NCI-H82 treated with DMSO at 0.1 percent for 48 hours (cell line): ENCODE data around the gene RAP2B.

Experiments
- DNase-seq: peaks from one replicate; lab custom pipeline; 2025; ENCODE audit not compliant: unreplicated experiment; lab: John Stamatoyannopoulos, UW

RAP2B gene

DNA sequence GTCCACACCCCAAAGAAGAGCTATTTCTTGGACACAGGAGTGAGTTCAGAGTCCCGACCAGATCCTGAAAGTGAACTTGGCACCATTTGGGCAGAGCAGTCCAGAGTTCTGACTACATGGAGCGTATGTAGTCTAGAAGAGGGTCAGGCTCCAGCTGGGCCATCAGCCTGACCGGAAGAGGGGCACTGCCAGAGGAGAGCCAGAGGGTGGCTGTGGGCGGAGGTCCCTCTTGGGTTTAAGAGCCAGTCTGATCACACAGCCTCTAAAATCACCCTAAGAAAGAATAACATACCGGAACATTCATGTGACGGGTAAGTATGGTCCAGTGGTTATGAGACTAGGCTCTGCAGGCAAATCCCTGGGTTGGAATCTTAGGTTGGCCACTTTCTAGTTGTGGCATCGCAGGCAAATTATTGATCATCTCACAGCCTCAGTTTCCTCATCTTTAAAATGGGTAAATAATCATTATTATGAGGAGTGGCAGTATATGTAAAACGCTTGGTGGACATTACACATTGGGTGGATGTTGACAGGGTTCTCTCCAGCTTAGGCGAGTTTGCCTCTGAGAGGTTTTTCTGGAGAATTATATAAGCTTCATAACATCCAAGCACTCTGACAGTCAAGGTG, 2.1 kb upstream of the RAP2B start:
- DNase-seq, result no peak

GRCh38 chr3:153160451-153161137, 1.4 kb upstream of the RAP2B start:
- peak; percentile 60 for DNase-seq

DNA sequence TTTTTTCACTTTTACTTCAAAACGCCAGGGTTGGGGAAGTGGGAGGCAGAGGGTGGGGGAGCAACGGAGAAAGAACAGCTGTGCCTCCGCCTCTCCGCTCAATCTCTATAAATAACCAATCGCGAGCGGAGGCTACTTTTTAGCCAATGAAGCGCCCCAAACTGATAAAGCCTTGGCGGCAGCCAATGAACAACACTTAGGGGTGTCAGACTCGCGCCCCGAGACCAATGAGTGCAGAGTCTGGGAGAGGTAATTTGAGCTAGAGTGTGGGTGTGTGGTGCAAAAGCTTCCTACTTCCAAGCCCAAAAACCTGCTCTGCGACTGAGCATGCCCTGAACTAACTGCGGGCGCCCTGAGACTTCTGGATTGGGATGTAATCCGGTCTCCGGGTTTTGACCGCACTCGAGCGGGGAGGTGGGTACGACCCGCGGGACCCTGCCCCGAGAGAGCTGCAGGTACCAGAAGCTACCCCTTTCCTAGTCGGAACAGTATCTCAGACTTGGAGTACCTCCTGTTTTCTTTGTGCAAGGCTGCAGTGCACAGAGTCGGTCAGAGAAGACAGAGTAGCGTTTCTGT, 800 bp upstream of the RAP2B start:
- DNase-seq, result peak; percentile 100

DNA sequence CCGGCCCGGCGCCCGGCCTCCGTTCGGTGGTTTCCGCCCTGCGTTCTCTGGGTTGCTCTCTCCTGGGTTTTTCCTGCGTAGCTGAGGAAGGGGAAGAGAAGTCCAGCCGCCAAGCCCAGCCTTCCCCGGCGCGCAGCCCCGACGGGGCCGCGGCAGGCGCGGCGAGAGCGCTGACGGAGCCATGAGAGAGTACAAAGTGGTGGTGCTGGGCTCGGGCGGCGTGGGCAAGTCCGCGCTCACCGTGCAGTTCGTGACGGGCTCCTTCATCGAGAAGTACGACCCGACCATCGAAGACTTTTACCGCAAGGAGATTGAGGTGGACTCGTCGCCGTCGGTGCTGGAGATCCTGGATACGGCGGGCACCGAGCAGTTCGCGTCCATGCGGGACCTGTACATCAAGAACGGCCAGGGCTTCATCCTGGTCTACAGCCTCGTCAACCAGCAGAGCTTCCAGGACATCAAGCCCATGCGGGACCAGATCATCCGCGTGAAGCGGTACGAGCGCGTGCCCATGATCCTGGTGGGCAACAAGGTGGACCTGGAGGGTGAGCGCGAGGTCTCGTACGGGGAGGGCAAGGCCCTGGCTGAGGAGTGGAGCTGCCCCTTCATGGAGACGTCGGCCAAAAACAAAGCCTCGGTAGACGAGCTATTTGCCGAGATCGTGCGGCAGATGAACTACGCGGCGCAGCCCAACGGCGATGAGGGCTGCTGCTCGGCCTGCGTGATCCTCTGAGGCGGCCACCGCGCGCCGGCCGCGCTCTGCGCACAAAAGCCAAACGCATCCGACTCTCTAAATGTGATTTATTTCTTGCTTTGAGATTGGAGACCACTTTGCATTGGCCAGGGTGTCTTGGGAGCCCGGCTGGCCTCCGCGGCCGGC, 727 bp downstream of the RAP2B start:
- DNase-seq, result no peak

DNA sequence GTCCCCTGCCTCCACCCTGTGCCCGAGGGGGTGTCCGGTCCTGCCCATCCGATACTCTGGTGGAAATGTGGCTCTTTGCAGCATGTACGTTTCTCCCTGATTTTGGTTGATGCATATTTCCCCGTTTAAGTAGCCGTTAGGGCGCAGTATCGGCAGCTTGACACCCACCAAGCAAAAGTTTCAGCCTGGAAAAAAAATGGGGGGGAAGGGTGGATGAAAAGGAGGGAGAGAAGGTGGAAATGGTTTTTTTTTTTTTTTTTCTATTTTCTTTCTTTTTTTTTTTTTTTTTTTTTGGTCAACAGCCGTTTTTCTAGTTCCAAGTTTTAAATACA, 1.3 kb downstream of the RAP2B start:
- DNase-seq, result no peak

DNA sequence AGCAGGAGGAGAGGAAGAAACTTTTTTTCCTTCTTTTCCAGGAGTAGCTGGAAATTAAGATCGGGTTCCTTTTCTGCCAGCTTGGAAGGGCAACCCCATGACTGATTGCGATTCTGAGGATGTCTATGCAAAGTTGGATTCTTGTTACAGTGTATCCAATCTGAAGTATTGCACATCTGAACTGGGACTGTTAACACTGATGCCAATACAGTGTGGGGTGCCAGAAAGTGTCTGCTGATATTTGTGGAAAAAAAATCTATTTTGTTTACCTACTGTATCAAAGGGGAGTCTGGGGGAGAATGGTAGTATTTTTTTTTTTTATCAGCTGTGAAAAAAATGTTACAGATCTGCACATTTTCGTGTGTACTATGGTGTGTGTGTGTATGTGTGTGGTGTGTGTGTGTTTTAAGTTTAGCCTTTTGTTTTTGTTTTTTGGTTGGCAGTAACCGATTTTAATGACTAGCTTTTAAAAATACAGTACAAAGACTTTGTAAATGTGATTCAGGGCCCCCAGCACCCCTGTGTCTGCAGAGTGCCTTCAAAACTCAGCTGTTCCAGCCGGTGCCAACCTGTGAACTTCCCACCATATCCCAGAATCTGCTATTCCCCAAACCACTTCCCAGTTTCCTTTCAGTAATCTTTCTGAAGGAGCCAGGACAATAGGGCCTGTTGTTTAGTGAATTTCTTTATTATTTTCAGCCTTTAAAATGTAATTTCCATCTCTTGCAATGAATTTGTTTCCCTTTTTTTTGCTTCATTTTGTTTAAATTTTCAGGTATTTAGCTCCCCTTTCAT, 1.9 kb downstream of the RAP2B start:
- DNase-seq, result no peak

- DNase-seq, result peak; percentile 20
Measured at GRCh38 chr3:153165261-153165681, 3.2 kb downstream of the RAP2B start.

GRCh38 chr3:153166206-153166605, 4.2 kb downstream of the RAP2B start:
- no peak for DNase-seq

- DNase-seq, result no peak
Measured at GRCh38 chr3:153166796-153167195, 4.8 kb downstream of the RAP2B start.

- DNase-seq, result no peak
Measured at GRCh38 chr3:153169793-153170383, 7.9 kb downstream of the RAP2B start.

DNA sequence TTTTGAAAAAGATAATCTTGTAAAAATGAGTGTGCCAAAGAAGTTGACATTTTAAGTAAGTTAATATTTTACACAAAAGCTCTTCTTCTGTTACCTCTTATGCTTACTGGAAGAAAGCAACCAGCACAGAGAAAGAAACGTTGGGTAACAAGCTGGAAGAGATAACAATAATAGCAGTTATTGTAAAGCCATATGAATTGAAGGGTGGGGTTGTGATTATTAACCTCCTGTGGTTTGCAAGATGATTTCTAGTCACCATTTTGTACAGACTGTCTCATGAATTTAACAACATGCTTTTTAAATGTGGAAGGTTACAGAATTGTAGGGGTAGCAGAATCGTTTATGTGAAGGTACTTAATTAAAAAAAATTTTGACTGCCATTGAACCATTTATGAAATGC, 9.2 kb downstream of the RAP2B start:
- DNase-seq, result no peak

GRCh38 chr3:153171918-153172317, 9.9 kb downstream of the RAP2B start:
- no peak for DNase-seq

DNA sequence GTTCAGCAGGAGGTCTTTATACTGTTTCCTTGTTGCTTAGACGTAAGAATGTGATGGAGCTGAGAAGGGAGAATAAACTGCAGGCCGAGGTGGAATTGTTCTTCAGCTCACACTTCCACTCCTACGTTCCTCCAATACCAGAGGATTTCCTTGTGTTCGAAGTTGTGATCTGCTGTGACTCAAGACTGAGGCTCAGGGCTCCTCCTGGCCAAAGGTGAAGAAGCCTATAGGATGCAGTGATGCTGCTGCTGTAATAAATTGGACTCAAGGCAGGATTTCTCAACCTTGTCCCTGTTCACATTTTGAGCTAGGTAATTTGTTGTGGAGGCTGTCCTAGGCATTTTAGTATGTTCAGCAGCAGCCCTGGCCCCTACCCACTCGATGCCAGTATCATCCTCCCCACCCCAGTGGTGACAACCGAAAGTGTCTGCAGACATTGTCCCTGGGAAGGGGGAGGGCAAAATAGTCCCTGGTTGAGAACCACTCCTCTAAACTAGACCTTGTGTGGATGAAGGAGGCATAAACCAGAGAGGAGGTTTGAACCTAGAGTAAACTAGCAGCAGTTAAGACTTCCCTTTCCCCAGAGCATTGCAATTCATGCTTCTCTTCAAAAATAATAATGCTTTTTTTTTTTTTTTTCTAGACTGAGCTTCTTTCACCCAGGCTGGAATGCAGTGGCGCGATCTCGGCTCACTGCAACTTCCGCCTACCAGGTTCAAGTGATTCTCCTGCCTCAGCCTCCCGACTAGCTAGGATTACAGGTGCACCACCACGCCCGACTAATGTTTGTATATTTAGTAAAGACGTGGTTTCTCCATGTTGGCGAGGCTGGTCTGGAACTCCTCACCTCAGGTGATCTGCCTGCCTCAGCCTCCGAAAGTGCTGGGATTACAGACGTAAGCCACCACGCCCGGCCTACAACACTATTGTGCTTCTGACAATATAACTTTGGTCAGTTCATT, 11.1 kb downstream of the RAP2B start:
- DNase-seq, result no peak

- DNase-seq, result no peak
Measured at GRCh38 chr3:153173758-153174516, 11.9 kb downstream of the RAP2B start.

DNA sequence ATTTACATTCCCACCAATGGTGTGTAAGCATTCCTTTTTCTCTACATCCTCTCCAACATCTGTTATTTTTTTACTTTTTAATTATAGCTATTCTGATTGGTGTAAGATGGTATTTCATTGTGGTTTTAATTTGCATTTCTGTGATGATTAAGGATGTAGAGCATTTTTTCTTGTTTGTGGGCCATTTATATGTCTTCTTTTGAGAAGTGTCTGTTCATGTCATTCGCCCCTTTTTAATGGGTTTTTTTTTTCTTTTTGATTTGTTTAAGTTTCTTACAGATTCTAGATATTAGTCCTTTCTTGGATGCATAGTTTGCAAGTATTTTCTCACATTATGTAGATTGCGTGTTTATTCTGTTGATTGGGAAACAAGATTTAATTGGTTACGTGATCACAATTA, 14.2 kb downstream of the RAP2B start:
- DNase-seq, result no peak

- no peak for DNase-seq
Measured at GRCh38 chr3:153180860-153181372, 18.9 kb downstream of the RAP2B start.

- peak; percentile 31 for DNase-seq
Measured at GRCh38 chr3:153182501-153183293, 20.7 kb downstream of the RAP2B start.

GRCh38 chr3:153190923-153191322, 28.9 kb downstream of the RAP2B start:
- DNase-seq, result no peak
